HG03521 (cell line): ENCODE results near the gene CDK11B.
A peak's percentile ranks its signal among the peaks of the same experiment; 100 is the strongest.
"Not testable (repeated sequence)": the region's sequence is repeated elsewhere in the genome, so short reads cannot be mapped to it uniquely, and the experiment has no call there.

Source experiments
- ATAC-seq: cut with Tn5 transposase; IDR thresholded peaks from one replicate; pipeline ENCODE4 v1.9.1; 2021; ENCODE audit warnings: mild to moderate bottlenecking, moderate library complexity; ENCODE audit not compliant: unreplicated experiment

CDK11B gene

DNA sequence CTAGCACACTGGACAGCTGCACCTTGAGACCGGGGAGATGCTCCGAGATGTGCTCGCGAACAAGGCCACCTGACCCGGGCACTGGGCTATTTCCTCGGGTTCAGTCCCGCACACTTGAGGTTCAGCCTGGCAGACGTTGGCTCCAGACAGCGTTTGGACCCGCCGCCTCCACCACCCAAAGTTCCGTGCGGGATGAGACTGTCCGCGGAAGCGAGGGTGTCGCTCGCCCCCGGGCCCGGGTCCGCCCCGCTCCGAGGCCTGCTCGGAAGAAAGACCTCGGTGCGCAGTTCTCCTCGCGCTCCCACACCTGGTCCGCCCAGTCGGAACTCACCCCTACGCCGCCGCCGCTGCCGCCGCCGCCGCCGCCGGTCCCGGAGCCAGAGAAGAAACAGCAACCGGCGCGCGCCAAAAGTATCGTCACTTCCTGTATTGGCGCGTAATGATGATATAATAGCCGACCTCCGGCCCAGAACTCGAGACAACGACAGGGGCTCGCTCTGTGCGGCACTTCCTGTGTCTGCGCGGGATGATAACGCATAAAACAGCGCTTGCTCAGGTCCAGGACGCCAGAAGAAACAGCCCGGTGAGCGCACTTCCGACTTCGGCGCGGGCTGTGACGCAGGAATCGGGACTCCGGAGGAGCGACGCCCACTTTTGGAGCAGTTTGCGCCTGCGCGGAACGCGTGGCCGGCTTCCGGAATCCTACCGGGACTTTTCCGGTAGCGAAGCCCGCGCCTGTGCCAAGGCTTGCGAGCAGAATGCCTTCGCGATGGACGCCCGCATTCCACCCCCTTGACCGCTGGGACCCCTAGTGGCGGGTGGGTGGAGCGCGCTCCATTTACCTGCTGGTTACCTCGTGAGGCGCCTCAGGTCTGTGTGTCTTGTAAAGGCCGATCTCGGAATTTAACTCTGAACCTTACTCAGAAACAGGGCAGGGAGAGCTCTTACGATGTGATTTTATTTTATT lies at the start of gene CDK11B:
CDK11B (minus strand) TSS at position 422 of the 967 bp plus-strand sequence. CDS start 1,519 bp downstream, outside the sequence.
- ATAC-seq = peak; percentile 77

DNA sequence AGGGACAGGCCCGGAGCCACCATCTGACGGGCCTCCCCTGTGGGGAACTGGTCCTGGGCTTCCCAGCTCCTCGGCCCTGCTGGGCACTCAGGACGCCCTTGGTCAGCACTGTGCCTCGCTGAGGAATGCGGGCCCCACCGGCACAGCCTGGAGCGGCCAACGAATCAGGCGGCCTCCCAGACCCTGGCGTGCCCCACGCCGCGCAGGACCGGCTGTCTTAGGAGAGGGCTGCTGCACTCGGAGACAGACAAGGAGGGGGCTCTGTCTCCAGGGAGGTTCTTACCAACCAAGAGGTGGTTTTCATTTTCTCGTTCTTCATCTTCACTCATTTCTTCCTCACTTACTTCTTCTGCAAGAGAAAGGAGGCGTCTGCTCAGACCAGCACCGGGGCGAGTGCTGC lies 49.1 kb upstream of the CDK11B start:
- ATAC-seq = not testable (repeated sequence)

DNA sequence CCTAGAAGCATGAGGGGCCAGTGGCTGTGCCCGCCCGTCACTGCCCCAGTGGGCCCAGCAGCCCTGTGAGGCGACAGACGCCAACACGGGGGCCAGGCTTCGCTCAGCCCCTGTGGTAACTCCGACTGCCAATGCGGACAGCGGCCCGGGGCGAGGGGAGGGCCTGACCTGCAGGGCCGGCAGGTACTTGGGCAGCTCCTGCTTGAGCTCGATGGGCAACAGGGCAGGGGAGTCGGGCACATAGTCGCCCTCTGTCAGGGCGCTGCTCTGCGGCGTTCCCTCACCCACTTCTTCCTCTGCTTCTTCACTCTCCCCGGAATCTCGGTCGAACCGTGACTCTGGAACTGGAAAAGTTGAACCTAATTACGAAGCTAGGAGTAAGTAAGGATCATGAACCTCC lies 48.4 kb upstream of the CDK11B start:
- not testable (repeated sequence) for ATAC-seq

DNA sequence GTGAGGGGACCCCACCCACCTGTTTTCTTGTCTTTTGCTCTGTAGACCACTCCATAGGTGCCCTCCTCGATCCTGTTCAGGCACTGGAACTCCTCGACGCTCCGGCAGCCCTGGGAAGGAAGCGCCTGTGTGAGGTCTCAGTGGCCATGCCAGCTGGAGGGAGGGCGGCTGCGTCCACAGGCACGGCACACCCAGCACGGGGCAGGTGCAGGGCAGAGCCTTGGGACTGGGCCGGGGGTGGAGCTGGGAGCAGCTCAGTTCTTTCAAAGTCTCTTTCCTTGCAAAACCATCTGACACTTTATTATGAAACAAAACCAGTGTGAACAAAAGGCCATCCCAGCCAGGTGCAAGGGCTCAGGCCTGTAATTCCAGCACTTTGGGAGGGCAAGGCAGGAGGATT lies 46.8 kb upstream of the CDK11B start:
- ATAC-seq = not testable (repeated sequence)

DNA sequence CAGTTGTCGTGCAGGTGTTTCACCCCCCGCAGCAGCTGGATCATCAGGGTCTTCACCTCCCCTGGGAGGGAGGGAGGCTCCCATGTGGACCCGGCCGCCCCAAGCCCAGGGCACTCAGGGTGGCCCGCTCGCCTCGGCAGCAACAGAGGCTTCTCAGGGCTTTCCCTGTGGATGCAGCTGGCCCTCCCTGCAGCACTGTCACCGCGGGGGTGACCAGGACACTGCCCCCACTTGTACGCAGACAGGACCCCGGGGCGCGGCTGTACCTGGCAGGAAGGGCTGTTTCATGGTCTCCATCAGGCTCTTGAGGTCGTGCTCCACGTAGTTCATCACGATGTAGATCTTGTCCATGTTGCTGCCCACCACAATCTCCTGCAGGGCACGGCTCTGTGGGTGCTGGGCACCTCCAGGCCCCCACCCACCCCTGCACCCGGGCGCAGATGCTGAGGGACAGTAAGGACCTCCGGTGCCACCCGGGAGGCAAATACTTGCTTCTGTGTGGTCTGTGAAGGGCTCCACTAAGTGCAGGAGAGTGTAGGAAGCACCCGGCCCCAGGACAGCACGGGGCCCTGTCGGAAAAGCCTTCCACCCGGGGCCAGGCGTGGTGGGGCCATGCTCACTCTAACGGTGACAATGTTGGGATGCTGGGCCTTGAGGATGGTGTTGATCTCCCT lies 45.6 kb upstream of the CDK11B start:
- not testable (repeated sequence) for ATAC-seq

DNA sequence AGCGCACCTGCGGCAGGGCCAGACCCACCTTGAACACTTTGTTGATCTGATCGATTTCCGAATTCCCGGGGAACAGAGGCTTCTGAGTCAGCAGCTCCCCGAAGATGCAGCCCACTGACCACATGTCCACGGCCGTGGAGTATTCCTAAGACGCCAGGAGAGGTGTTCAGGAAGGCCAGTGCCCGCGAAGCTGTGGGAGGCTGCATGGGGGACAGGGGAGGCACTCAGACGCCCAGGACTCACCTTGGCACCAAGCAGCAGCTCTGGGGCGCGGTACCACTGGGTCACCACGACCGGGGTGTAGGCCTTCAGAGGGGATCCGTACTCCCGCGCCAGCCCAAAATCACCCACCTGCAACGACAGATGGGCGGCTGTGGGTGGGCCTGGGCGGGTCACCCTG lies 45.0 kb upstream of the CDK11B start:
- no peak for ATAC-seq

DNA sequence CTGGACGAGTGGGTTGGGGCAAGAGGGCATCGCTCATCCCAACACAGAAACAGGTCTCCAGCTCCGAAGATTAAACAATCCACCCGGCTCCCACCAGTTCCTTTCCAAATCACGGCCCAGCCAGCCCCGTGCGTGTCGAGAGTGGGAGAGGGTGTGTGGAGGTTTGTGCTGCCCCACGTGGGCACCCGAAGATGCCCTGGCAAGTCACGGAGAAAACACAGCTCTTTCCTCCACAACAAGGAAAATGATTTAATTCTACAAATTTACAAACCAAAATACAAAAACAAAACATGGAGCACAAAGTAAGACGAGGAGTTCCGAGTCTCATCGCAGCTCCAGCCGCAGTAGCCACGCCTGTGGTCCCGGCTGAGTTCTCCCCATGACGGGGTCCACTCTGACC lies 43.7 kb upstream of the CDK11B start:
- ATAC-seq = not testable (repeated sequence)

DNA sequence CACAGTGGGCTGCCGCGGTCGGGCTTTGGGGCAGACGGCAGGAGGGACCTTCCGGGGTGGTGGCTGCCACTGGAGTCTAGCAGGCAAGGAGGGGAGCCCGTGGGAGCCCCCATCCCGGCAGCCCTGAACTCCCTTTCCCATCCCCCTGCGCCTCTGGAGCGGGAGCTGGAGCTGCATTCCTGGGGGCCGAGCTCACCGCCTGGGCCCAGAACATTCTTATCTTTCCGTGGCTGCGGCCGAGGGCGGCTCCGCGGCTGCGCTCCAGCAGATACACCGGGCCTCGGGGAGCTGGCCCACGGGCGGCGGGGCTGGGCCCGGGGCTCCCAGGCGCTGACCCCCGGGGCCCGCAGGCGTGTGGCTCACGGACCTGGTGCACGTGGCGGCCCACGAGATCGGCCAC lies 41.8 kb upstream of the CDK11B start:
- ATAC-seq = not testable (repeated sequence)

DNA sequence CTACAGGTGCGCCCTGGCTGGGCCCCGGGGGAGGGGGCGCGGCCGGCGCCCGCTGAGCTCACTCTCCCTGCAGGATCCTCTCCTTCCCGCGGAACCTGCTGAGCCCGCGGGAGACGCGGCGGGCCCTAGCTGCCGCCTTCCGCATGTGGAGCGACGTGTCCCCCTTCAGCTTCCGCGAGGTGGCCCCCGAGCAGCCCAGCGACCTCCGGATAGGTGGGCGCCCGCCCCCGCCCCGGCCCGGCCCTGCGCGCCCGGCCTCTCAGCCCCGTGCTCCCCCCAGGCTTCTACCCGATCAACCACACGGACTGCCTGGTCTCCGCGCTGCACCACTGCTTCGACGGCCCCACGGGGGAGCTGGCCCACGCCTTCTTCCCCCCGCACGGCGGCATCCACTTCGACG lies 41.3 kb upstream of the CDK11B start:
- not testable (repeated sequence) for ATAC-seq

DNA sequence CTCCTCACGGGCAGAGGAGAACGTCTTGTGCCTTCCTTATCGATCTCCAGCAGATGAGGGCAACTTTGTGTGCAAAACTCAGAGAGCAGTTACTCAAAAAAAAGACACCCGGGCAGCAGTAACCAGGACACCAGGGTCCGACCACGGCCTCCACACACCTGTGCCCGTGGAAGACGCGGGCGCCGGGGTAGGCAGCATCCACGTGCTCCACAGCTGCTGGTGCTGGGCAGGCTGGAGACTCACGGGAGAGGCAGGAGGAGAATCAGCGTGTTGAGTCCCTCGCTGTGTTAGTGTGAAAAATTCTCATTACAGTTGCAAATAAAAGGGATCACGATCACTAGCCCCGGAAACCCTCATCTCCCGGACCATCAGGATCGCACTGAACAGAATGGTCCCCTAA lies 40.3 kb upstream of the CDK11B start:
- ATAC-seq = not testable (repeated sequence)

DNA sequence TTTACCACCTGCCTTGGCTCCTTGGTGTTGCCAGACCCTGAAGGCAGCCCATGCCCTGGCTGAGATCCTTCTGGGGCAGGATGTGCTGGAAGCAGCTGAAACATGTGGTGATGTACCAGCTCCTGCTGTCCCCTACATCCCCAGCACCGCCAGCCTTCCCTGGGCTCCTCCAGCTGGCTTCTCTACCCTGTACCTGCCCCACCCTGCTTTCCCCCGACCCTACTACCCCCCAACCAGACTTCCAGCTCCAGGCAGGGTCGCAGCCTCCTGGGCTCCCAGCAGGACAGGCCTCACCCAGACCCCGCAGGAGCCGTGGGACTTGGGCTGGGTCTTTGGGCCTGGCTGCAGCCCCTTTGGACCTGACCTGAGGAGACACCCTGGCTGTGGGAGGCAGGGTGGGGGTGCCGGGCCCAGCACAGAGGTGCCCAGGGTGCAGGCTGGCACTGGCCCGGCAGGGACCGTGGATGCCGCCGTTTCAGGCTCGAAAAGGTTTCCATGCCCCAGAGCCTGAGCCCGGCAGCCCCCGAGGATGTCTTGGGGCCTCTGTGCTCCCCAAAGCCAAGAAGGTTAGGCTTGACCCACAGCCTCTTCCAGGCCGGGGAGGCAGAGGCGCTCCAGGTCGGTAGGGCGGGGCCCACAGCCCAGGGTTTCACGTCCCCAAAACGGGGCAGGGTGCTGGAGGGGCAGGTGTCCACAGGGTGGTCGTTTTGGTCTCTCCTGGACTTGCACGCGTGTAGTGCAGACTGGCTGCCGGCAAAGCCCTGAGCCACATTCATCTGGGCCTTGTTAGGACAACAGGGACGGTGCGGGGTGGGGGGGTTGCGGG lies 38.8 kb upstream of the CDK11B start:
- ATAC-seq = not testable (repeated sequence)

DNA sequence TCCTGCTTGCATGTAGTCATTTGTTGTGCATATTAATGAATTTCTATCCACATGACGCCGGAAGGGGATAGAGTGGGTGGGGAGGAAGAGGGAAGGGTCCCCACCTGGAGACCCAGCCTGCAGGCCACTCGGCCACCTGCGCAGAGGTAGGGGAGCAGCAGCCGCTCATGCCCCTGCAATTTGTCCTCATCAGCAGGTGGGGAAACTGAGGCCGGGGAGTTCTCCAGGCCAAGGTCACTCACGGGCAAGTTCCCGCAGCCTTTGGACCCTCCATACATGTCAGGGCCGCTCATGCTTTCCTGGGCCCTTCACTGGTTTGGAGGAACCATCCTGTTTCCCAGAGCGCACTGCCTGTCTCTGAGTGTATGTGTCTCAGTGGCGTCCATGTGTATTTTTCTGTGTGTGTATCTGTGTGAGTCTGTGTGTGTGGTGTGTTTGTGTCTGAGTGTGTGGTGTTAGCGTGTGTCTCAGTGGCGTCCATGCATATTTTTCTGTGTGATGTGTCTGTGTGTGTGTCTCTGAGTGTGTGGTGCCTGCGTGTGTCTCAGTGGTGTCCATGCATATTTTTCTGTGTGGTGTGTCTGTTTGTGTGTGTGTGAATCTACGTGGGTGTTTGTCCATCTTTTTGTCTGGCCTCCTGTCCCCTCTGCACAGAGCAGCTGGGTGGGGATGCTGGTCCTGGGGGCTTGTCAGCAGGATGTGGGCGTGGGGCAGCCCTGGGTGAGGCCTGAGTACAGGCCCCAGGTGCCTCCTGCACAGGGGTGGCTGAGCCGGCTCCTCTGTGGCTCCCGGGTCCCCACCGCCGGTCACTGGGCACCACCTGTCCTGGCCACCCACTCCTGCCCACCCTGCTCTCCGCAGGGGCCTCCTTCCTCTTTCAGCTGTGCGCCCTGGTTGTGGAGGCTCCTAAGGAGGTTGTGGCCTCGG lies 37.9 kb upstream of the CDK11B start:
- not testable (repeated sequence) for ATAC-seq

DNA sequence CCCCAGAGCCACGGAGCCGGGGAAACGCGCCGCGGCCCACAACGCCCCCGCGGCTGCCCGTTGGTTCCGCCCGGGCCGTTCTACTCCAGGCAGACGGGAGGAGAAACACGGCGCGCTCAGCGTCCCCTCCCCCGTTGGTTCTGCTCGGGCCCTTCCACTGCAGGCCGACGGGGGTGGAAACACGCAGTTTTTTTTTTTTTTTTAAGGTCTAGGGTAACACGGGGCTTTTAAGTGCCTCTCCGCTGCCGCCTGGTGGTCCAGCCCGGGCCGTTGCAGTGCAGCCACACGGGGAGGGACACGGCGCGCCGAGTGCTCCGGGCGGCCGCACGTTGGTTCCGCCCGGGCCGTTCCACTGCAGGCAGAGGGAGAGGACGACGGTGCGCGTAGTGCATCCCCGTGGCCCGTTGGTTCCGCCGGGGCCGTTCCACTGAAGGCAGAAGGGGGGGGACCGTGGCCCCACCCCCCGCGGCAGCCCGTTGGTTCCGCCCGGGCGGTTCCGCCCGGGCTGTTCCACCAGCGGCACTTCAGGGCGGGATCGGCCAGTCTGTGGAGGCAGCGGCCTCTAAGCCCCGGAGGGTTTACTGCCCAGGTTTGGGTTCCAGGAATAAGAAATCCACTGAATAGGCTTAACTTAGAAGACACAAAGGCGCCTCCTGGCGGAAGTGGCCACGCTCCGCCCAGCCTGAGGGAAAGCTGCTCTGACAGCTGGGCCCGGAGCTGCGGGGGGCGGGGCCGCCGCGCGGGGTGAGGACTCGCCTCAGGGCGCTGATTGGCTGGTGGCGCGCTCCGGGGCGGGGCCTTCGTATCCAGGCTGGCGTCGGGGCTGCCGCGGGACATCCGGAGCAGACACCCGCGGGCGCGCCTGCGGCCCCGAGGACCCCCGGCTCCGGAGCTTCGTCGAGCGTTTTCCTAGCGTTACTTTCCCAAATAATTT lies 34.2 kb upstream of the CDK11B start, which contains the start of gene SLC35E2B:
SLC35E2B (minus strand) TSS at position 82 of the 934 bp plus-strand sequence. CDS start 16,096 bp downstream, outside the sequence.
- ATAC-seq = peak; percentile 74

DNA sequence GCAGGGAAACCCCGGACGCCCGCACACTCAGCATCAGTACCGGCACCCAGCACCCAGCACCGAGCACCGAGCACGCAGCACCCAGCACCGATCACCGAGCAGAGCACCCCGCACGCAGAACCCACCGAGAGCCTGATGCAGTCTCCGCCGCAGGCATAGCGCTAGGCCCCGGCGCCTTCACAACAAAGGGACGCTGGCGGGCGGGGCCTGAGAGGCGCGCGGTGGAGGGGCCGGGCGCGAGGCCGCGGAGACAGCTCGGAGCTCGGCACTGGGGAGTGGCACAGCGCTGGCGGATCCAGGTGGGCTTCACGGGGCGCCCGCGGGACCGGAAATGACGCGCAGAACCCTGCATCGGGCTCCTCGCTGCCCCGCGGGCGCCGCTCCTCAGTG lies 33.5 kb upstream of the CDK11B start:
- not testable (repeated sequence) for ATAC-seq

DNA sequence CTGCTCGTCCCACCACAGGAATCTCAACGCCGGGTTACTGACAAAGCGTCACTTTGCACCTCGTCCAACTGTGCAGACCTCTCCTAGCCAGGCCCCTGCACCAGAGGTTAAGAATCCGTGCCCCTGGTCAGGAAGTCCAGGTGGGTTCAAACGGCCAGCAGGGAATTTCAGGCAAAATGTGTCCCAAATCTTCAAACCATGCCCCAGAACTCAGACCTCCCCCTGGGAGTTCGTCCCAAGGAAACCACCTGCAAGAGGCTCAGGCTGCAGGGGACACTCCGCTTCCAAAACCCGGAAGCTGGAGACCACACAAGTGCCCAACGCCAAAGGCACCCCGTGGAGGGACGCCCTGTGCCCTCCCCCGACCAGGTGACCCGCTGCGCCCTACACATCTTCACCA lies 32.6 kb upstream of the CDK11B start:
- not testable (repeated sequence) for ATAC-seq

DNA sequence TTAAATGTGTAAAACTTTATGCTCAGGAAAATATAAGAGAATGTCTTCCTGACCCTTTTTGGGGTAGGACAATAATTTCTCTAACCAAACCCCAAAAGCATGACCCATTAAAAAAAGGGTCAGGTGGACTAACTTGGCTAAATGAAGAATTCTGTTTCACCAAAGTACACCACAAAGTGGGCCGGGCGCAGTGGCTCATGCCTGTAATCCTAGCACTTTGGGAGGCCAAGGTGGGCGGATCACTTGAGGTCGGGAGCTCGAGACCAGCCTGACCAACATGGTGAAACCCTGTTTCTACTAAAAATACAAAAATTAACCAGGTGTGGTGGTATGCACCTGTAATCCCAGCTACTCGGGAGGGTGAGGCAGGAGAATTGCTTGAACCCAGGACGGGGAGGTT lies 30.7 kb upstream of the CDK11B start:
- ATAC-seq = not testable (repeated sequence)

DNA sequence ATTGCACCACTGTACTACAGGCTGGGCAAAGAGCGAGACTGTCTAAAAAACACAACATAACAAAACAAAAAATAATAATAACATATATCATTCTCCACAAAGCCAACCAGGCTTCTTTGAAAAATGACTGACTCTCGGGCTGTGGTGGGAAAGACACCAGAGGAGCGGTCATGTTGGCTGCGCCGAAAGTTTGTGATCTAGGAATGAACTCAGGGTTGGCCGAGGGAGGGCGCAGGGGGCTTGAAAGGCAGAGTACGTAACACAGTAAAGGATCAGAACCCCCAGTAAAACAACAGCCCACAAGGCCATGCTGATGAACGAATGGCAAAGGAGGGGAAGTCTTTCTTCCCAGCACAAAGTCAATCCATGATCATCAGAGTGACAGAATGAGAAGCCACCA lies 29.0 kb upstream of the CDK11B start:
- ATAC-seq = no peak

DNA sequence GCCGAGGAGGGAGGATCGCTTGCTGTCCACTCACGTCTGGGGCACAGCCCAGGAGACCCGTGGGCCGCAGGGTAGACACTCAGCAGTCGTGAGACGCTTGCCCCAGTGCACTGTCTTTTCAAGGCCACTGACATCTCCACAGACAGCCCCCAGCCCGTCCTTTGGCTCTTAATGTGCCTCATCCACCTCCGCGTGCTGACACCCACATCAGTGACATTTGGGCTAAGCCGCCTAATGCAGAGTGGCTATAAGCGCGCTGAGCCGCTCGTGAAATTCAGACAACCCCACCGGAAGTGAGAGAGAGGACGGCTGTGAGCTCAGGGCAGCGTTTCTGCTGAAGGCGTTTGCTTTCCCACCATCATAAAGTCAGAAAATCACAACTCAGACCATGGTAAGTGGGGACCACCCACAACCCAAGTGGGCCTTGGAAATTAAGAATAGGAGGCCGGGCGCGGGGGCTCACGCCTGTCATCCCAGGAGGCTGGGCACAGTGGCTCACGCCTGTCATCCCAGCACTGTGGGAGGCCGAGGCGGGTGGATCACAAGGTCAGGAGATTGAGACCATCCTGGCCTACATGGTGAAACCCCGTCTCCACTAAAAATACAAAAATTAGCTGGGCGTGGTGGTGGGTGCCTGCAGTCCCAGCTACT lies 25.4 kb upstream of the CDK11B start:
- ATAC-seq = no peak
